ENCODE measurements around the gene KATNB1. TPM values are rescaled to one million over a fixed set of nuclear protein-coding genes. Genes with fewer than 3 reads are reported as not detected.

KATNB1 gene
- total and polyA plus RNA-seq, 2 of the 8 experiments (the other 6 are each of a cell fraction or from before 2014, with no cell fraction given), result 50.2 to 60.4 TPM

GRCh38 chr16:57697896-57698537 is 37.6 kb upstream of the KATNB1 start:
- no peak overlapping the region for H3K4me2 ChIP-seq (ENCODE audit: insufficient read depth in 1 of 2, low read depth in 2 of 2, low read length in 2 of 2)
- H3K23ac ChIP-seq (ENCODE audit: insufficient read length), result no peak overlapping the region
- no peak overlapping the region for H2BK120ac ChIP-seq (replicated peaks; ENCODE audit: low read depth, low read length)
- no peaks in the 10 kb centered on the region for H4K20me1 ChIP-seq (replicated peaks in 1 of 2; ENCODE audit: control insufficient read depth in 1 of 2, insufficient read depth in 2 of 2, low read length in 2 of 2)
- H3K56ac ChIP-seq (replicated peaks; ENCODE audit: insufficient read length, low read depth, low read length), result no peak overlapping the region
- ChIA-PET CTCF (ENCODE audit: partially characterized antibody) (interaction anchor here (1.3 to 1.5 kb wide), 2 partner anchors 25 to 49 kb away, joined by 4 read pairs; no protein-coding TSS in a partner anchor), POLR2A (ENCODE audit: partially characterized antibody) (no interaction called here)
- no peak overlapping the region for H3K18ac ChIP-seq (ENCODE audit: extremely low read depth, low read length)
- H4K91ac ChIP-seq (replicated peaks; ENCODE audit: insufficient read length, low read length), result no peak overlapping the region
- no peak overlapping the region for H4K5ac ChIP-seq (ENCODE audit: insufficient read length, low read depth, low read length)
- no peak overlapping the region for H2BK12ac ChIP-seq (ENCODE audit: low read depth, low read length)
- H2BK5ac ChIP-seq (ENCODE audit: low read depth, low read length), result no peak overlapping the region
- no peak overlapping the region for H3K14ac ChIP-seq (ENCODE audit: insufficient read length)
- no peaks in the 10 kb centered on the region for H3K9me3 ChIP-seq (ENCODE audit: insufficient read depth in 2 of 2, low read depth in 1 of 2, low read length in 1 of 2)
- H2AFZ ChIP-seq (ENCODE audit: low read length), result no peak overlapping the region
- no peak overlapping the region for H3K4me3 ChIP-seq (ENCODE audit: extremely low read depth in 1 of 4, insufficient read depth in 2 of 4, low read depth in 3 of 4, low read length in 4 of 4)
- H3K23me2 ChIP-seq (ENCODE audit: low read depth, low read length), result 0 out of 2 replicates have a peak, but pooled peaks cover 2% of the 10 kb centered on the region
- no peaks in the 10 kb centered on the region for H3K27me3 ChIP-seq (replicated peaks in 1 of 4; ENCODE audit: control insufficient read depth in 3 of 4, extremely low read depth in 1 of 4, insufficient read depth in 3 of 4, low read length in 3 of 4)
- 89% methylated on average over 17 of the region's 17 CpGs; no CpG with 5 or more reads in 1 of the 2 experiments for WGBS, 2 experiments (ENCODE audit: extremely low coverage in 1 of 2, insufficient coverage in 1 of 2, insufficient read length in 1 of 2, insufficient replicate concordance in 2 of 2, low coverage in 1 of 2, low lambda C conversion rate in 2 of 2, missing lambda C conversion rate in 1 of 2)
- H3K4me1 ChIP-seq (replicated peaks in 1 of 4; ENCODE audit: control insufficient read depth in 3 of 4, insufficient read depth in 4 of 4, low read length in 3 of 4), result no peaks in the 10 kb centered on the region; a peak in 1 of 7 replicates
- H4K8ac ChIP-seq (ENCODE audit: extremely low read depth, insufficient read depth, low read length), result no peak overlapping the region
- no peak overlapping the region for H3K27ac ChIP-seq (ENCODE audit: low read depth, low read length)
- H3K79me1 ChIP-seq (ENCODE audit: low read depth, low read length), result no peaks in the 10 kb centered on the region
- H3K79me2 ChIP-seq (ENCODE audit: control insufficient read depth in 1 of 2, insufficient read depth in 2 of 2, low read length in 2 of 2), result no peaks in the 10 kb centered on the region
- no peak overlapping the region for H2BK15ac ChIP-seq (ENCODE audit: low read length)
- no peak overlapping the region for H3K9ac ChIP-seq (replicated peaks in 1 of 4; ENCODE audit: extremely low read depth in 1 of 4, low read depth in 3 of 4, low read length in 3 of 4)
- H2BK20ac ChIP-seq (ENCODE audit: low read length), result no peak overlapping the region
- FAIRE-seq, result no peak
- TF ChIP-seq KDM1A (IDR thresholded peaks at IDR 0.05; ENCODE audit: borderline replicate concordance, low read length) (no peak), USF2 (IDR thresholded peaks at IDR 0.05; ENCODE audit: low read length) (no peak), SAP30 (IDR thresholded peaks at IDR 0.05; ENCODE audit: insufficient read depth, insufficient replicate concordance, low read length) (no peak), SUZ12 (IDR thresholded peaks at IDR 0.05; ENCODE audit: low read length) (no peak)
- H3K4ac ChIP-seq (replicated peaks; ENCODE audit: insufficient read length, low read depth, low read length), result no peak overlapping the region
- no peak overlapping the region for H2AK5ac ChIP-seq (ENCODE audit: low read depth, low read length)
- H3K36me3 ChIP-seq (ENCODE audit: control insufficient read depth in 2 of 4, insufficient read depth in 4 of 4, low read length in 3 of 4), result no peaks in the 10 kb centered on the region
- no peak for DNase-seq (ENCODE audit: low read depth in 1 of 2, low spot score in 2 of 2)

Measured in H1 (cell line).